Neural crest cell (in vitro differentiated cells): Measurements from ENCODE around the gene KCNC2. TPM values are rescaled to one million over a fixed set of nuclear protein-coding genes. Genes with fewer than 3 reads are reported as not detected.

Experiments
- DNase-seq: peaks from one replicate; pipeline ENCODE4 v3.0.0; 2021; ENCODE audit warnings: low read depth, mixed read lengths, low spot score
- H3K27ac Mint-ChIP-seq: one replicate; pipeline ENCODE4 v1.8.0; 2021; ENCODE audit warnings: mild to moderate bottlenecking, mixed read lengths; ENCODE audit not compliant: unreplicated experiment
- H3K27me3 Mint-ChIP-seq: 2 replicates; pipeline ENCODE4 v1.8.0; 2021; ENCODE audit warnings: low read depth, mild to moderate bottlenecking, mixed read lengths
- H3K36me3 Mint-ChIP-seq: 2 replicates; pipeline ENCODE4 v1.8.0; 2021; ENCODE audit warnings: low read depth, mild to moderate bottlenecking, mixed read lengths
- H3K4me1 Mint-ChIP-seq: 2 replicates; pipeline ENCODE4 v1.8.0; 2021; ENCODE audit warnings: mixed read lengths
- H3K4me3 Mint-ChIP-seq: one replicate; pipeline ENCODE4 v1.8.0; 2021; ENCODE audit warnings: mild to moderate bottlenecking, mixed read lengths
- H3K9me3 Mint-ChIP-seq: 2 replicates; pipeline ENCODE4 v1.8.0; 2021; ENCODE audit warnings: mixed read lengths
- total RNA-seq: library from RNA; stranded (reverse); gene quantifications from 2 replicates; pipeline ENCODE4 v1.2.1, GENCODE V29; 2021
- TF ChIP-seq, protein P1 (sequence below): fragments of 200-600 bp; sonication (generic); conservative IDR thresholded peaks from 2 replicates; pipeline ENCODE4 v1.5.0; 2021; ENCODE audit warnings: antibody characterized with exemption, mild to moderate bottlenecking

KCNC2 gene
- total RNA-seq, 1 donor from 2014 or later = not detected

DNA sequence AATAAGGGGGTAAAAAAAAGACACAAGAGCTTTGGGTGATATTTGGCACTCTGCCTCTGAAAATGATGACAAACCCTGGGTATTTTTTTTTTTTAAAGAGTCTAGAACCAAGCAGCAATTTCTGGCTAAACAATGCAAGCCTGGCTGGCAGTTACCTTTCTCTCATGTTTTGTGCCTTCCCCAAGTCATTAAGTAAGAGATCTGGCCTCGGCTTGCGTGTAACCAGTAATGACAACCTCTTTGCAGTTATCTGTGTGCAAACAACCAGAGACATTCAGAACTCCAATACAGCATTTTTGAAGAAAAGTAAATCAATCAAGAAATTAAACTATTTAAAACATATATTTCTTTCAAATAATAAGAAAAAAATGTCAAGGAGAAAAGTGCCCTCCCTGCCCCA, 167.5 kb downstream of the KCNC2 start:
- no peak overlapping the region for H3K4me3 Mint-ChIP-seq
- no peak for DNase-seq
- H3K36me3 Mint-ChIP-seq = no peaks in the 10 kb centered on the region
- TF ChIP-seq, protein P1, sequence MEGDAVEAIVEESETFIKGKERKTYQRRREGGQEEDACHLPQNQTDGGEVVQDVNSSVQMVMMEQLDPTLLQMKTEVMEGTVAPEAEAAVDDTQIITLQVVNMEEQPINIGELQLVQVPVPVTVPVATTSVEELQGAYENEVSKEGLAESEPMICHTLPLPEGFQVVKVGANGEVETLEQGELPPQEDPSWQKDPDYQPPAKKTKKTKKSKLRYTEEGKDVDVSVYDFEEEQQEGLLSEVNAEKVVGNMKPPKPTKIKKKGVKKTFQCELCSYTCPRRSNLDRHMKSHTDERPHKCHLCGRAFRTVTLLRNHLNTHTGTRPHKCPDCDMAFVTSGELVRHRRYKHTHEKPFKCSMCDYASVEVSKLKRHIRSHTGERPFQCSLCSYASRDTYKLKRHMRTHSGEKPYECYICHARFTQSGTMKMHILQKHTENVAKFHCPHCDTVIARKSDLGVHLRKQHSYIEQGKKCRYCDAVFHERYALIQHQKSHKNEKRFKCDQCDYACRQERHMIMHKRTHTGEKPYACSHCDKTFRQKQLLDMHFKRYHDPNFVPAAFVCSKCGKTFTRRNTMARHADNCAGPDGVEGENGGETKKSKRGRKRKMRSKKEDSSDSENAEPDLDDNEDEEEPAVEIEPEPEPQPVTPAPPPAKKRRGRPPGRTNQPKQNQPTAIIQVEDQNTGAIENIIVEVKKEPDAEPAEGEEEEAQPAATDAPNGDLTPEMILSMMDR = no peak
- H3K27me3 Mint-ChIP-seq = peaks cover 5% of the 10 kb centered on the region
- H3K9me3 Mint-ChIP-seq = no peaks in the 10 kb centered on the region
- H3K4me1 Mint-ChIP-seq = no peaks in the 10 kb centered on the region
- H3K27ac Mint-ChIP-seq = no peak overlapping the region

DNA sequence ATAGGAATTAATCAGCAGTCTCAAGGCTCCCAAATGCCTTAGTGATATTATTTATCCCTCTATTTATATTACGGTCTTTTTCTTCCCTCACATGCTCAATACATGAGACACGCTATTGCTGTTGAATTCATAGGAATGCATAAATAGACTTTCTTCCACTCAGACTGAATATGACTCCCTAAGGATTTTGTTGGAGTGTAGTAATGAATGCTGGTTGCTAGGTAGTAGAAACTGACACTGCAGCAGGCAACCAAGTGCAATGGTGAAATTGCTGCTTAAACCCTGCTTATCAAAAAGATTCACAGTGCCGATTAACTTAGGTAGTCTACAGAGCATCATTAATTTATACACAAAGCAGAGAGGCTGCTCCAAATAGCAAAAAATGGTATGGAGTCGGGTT, 168.2 kb downstream of the KCNC2 start:
- H3K9me3 Mint-ChIP-seq = no peaks in the 10 kb centered on the region
- no peak for DNase-seq
- peaks cover 5% of the 10 kb centered on the region for H3K27me3 Mint-ChIP-seq
- TF ChIP-seq, protein P1 = no peak
- H3K4me1 Mint-ChIP-seq = no peaks in the 10 kb centered on the region
- no peaks in the 10 kb centered on the region for H3K36me3 Mint-ChIP-seq
- H3K27ac Mint-ChIP-seq = no peak overlapping the region
- no peak overlapping the region for H3K4me3 Mint-ChIP-seq

- peaks cover 17% of the 10 kb centered on the region for H3K36me3 Mint-ChIP-seq
- H3K4me3 Mint-ChIP-seq = no peak overlapping the region
- peaks cover 26% of the 10 kb centered on the region for H3K9me3 Mint-ChIP-seq
- no peaks in the 10 kb centered on the region for H3K4me1 Mint-ChIP-seq
- TF ChIP-seq, protein P1 = no peak
- no peak overlapping the region for H3K27ac Mint-ChIP-seq
- no peak for DNase-seq
- H3K27me3 Mint-ChIP-seq = no peaks in the 10 kb centered on the region
Measured at GRCh38 chr12:75020068-75020557, 189.5 kb downstream of the KCNC2 start.

GRCh38 chr12:75011120-75011519, 198.5 kb downstream of the KCNC2 start:
- Mint-ChIP-seq H3K27me3 (no peaks in the 10 kb centered on the region), H3K9me3 (no peaks in the 10 kb centered on the region), H3K4me3 (no peak overlapping the region), H3K4me1 (no peaks in the 10 kb centered on the region), H3K27ac (no peak overlapping the region), H3K36me3 (no peaks in the 10 kb centered on the region)
- TF ChIP-seq, protein P1 = no peak
- no peak for DNase-seq

GRCh38 chr12:75007133-75007532, 202.5 kb downstream of the KCNC2 start:
- DNase-seq = no peak
- H3K4me3 Mint-ChIP-seq = no peak overlapping the region
- no peaks in the 10 kb centered on the region for H3K27me3 Mint-ChIP-seq
- no peaks in the 10 kb centered on the region for H3K36me3 Mint-ChIP-seq
- peaks cover 3% of the 10 kb centered on the region for H3K9me3 Mint-ChIP-seq
- H3K27ac Mint-ChIP-seq = no peak overlapping the region
- TF ChIP-seq, protein P1 = no peak
- H3K4me1 Mint-ChIP-seq = no peaks in the 10 kb centered on the region

DNA sequence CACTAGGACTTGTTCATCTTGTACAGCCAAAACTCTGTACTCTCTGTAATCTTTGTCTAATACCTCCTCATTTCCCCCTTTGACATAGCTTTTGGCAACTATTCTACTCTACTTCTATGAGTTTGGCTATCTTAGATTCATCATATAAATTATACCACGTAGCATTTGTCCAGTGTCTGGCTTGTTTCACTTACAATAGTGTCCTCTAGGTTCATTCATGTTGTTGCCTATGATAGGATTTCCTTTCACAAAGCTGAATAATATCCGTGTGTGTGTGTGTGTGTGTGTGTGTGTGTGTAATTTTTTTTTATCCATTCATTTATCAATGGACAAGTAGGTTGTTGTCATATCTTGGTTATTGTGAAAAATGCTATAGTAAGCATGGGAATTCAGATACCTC, 209.5 kb downstream of the KCNC2 start:
- Mint-ChIP-seq H3K9me3 (peaks cover 3% of the 10 kb centered on the region), H3K27ac (no peak overlapping the region), H3K36me3 (no peaks in the 10 kb centered on the region), H3K4me3 (no peak overlapping the region), H3K4me1 (no peaks in the 10 kb centered on the region), H3K27me3 (no peaks in the 10 kb centered on the region)
- TF ChIP-seq, protein P1 = no peak
- DNase-seq = no peak
